Activated CD4-positive, alpha-beta memory T cell treated with anti-CD3 and anti-CD28 coated beads for 36 hours (primary cell): ENCODE measurements around the gene UNC5B. TPM values are rescaled to one million over a fixed set of nuclear protein-coding genes. Genes with fewer than 3 reads are reported as not detected.
A peak's percentile ranks its signal among the peaks of the same experiment; 100 is the strongest.

Experiments
- CTCF ChIA-PET: fragments of 350-600 bp; sonication (Branson Sonifier 250); formaldehyde crosslinking; loops from one replicate; lab custom pipeline; 2021; ENCODE audit warnings: antibody characterized with exemption, inconsistent platforms; lab: Charles Lee
- POLR2A ChIA-PET: fragments of 350-600 bp; sonication (Branson Sonifier 250); formaldehyde crosslinking; loops from one replicate; lab custom pipeline; 2021; ENCODE audit warnings: antibody characterized with exemption; lab: Charles Lee
- DNase-seq: peaks from one replicate; pipeline ENCODE4 v3.0.0-alpha.2; 2020
- H3K27ac Mint-ChIP-seq: one replicate; pipeline ENCODE4 v1.8.0; 2021; ENCODE audit warnings: mixed read lengths
- H3K27me3 Mint-ChIP-seq: one replicate; pipeline ENCODE4 v1.8.0; 2021; ENCODE audit warnings: mixed read lengths
- H3K36me3 Mint-ChIP-seq: one replicate; pipeline ENCODE4 v1.8.0; 2021; ENCODE audit warnings: mixed read lengths
- H3K4me1 Mint-ChIP-seq: one replicate; pipeline ENCODE4 v1.8.0; 2021; ENCODE audit warnings: low read depth, mixed read lengths
- H3K4me3 Mint-ChIP-seq: one replicate; pipeline ENCODE4 v1.8.0; 2021; ENCODE audit warnings: mild to moderate bottlenecking, mixed read lengths
- H3K9me3 Mint-ChIP-seq: one replicate; pipeline ENCODE4 v1.8.0; 2021; ENCODE audit warnings: mixed read lengths
- intact Hi-C: fragments of 100-400 bp; cut with micrococcal nuclease; formaldehyde crosslinking; loops from one replicate; pipeline ENCODE4 v1.15.1; 2023
- total RNA-seq, 2 experiments: library from RNA; stranded (reverse); gene quantifications; one replicate each; pipeline ENCODE4 v1.2.3, GENCODE V29; 2021

UNC5B gene
- total RNA-seq, 2 experiments from 2014 or later = 0.02 TPM; not detected in 1

DNA sequence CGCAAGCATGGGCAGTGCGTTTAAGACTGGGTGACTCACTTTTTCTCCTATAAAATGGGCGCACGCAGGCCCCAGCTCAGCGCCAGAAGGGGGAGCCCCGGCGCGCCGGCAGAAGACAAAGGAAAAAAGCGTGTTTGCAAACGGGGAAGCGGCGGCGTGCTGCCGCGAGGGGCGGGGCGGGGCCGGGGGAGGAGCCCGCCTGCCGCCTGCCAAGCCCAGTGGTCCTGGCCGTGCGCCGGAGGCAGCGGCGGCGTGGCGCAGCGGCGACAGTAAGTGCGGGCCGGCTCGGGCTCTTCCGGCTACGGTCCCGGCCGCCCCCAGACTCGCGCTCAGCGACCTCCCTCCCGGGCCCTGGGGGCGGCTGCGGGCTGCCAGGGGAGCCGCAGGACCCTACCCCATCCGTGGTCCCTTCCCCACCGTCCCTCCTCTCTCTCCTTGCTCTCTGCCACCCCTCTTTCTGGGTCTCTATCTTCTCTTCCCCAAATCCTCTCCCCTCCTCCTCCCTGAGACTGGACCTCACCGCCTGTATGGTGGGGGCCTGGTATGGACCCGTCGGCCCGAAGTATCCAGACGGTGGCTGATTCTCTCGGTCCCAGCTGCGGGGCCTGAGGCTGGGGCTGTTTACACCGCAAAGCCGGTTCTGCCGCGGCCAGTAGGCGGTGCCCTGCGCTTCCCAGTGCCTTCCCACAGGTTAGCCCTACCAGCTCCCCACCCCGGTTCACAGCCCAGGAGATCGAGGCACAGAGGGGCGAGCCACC lies 106.9 kb downstream of the UNC5B start, which contains the start of gene SLC29A3:
Gene SLC29A3, plus strand, starts transcription at position 218 of the 758 bp plus-strand sequence. Its CDS starts 51 bp downstream, at position 269.
- peak within 1 kb of the TSS; percentile 46 for H3K27ac Mint-ChIP-seq
- ChIA-PET POLR2A (interaction anchor here (0.8 to 1.5 kb wide), 5 partner anchors 9 to 455 kb away, joined by 3 to 5 read pairs (median 3); partner anchors contain the start of gene VSIR), CTCF (interaction anchor here (0.7 to 3.5 kb wide), 18 partner anchors 10 to 577 kb away, joined by 3 to 21 read pairs (median 4); partner anchors contain the start of gene VSIR)
- peaks cover 23% of the 10 kb centered on the region for H3K4me1 Mint-ChIP-seq
- intact Hi-C loops = loop anchor here (1.0 to 10.0 kb wide), 5 partner anchors 45 to 448 kb away; no protein-coding TSS in a partner anchor
- peak within 1 kb of the TSS; percentile 90 for H3K4me3 Mint-ChIP-seq
- peaks cover 11% of the 10 kb centered on the region for H3K36me3 Mint-ChIP-seq
- no peaks in the 10 kb centered on the region for H3K9me3 Mint-ChIP-seq
- H3K27me3 Mint-ChIP-seq = no peaks in the 10 kb centered on the region
- peak; percentile 93 for DNase-seq

GRCh38 chr10:71319800-71320392 lies 107.5 kb downstream of the UNC5B start:
- Mint-ChIP-seq H3K4me3 (peak overlapping the region; percentile 90), H3K36me3 (peaks cover 11% of the 10 kb centered on the region), H3K27me3 (no peaks in the 10 kb centered on the region), H3K9me3 (no peaks in the 10 kb centered on the region), H3K27ac (peak overlapping the region; percentile 35), H3K4me1 (peaks cover 23% of the 10 kb centered on the region)
- CTCF ChIA-PET = interaction anchor here (0.7 to 3.5 kb wide), 15 partner anchors 10 to 576 kb away, joined by 3 to 21 read pairs (median 5); partner anchors contain the start of gene PSAP
- no peak for DNase-seq
- POLR2A ChIA-PET = interaction anchor here (1.2 to 1.5 kb wide), 3 partner anchors 57 to 454 kb away, joined by 3 to 5 read pairs (median 4); partner anchors contain the start of gene VSIR
- intact Hi-C loops = loop anchor here (1.0 to 10.0 kb wide), 5 partner anchors 44 to 447 kb away; no protein-coding TSS in a partner anchor

DNA sequence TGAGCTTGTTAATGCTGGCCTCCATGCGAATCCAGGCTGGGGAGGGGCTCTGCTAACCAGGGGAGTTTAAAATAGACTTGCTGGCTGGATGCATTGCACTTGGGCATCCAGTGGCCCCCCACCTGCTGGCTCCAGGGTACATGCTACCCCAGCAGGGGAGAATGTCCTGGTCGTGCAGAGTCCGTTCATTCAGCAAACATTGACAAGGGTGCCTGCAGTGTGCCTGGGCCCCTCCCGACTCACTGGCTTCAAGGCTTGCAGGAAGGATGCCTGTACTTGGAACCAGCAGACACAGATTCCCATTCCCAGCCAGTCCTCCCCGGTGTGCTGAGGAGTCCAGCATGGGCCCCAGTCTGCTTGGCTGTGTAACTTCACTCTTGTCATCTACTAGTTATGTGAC lies 108.2 kb downstream of the UNC5B start:
- Mint-ChIP-seq H3K27ac (no peak overlapping the region), H3K9me3 (no peaks in the 10 kb centered on the region), H3K4me3 (no peak overlapping the region), H3K27me3 (no peaks in the 10 kb centered on the region), H3K36me3 (peaks cover 11% of the 10 kb centered on the region), H3K4me1 (peaks cover 22% of the 10 kb centered on the region)
- intact Hi-C loops = no loop called here
- ChIA-PET POLR2A (interaction anchor here (1.5 kb wide), 1 partner anchor 453 kb away, joined by 4 read pairs; the partner anchor contains the start of gene VSIR), CTCF (interaction anchor here (0.7 to 3.5 kb wide), 11 partner anchors 9 to 531 kb away, joined by 3 to 21 read pairs (median 8); partner anchors contain the start of gene PSAP)
- DNase-seq = no peak

DNA sequence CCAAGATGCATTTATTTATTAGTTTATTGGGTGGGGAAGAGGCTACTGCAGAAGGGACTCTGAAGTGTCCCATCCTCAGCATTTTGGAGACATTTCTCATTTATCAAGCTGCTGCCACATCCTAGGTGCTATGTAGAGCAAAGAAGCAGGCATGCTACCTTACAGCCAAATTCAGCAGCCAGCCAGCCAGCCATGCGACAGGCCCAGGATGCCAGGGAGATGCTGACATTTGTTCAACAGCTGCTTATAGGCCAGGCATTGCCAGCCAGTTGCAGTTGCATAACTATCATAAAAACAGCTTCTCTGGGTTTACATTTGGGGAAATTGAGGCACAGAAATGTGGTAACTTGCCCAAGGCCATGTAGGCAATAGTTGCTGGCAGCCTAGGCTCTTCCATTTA lies 109.0 kb downstream of the UNC5B start:
- no peak for DNase-seq
- no peak overlapping the region for H3K27ac Mint-ChIP-seq
- H3K4me1 Mint-ChIP-seq = peaks cover 18% of the 10 kb centered on the region
- H3K27me3 Mint-ChIP-seq = no peaks in the 10 kb centered on the region
- H3K4me3 Mint-ChIP-seq = no peak overlapping the region
- H3K9me3 Mint-ChIP-seq = no peaks in the 10 kb centered on the region
- H3K36me3 Mint-ChIP-seq = peaks cover 11% of the 10 kb centered on the region
- ChIA-PET CTCF (interaction anchor here (2.4 kb wide), 1 partner anchor 8 kb away, joined by 8 read pairs; no protein-coding TSS in a partner anchor), POLR2A (no interaction called here)
- intact Hi-C loops = no loop called here

GRCh38 chr10:71323407-71323806 lies 111.0 kb downstream of the UNC5B start:
- intact Hi-C loops = no loop called here
- Mint-ChIP-seq H3K27me3 (no peaks in the 10 kb centered on the region), H3K4me1 (peaks cover 18% of the 10 kb centered on the region), H3K4me3 (no peak overlapping the region), H3K27ac (no peak overlapping the region), H3K36me3 (peaks cover 14% of the 10 kb centered on the region), H3K9me3 (no peaks in the 10 kb centered on the region)
- DNase-seq = no peak
- POLR2A ChIA-PET = interaction anchor here (1.5 kb wide), 1 partner anchor 450 kb away, joined by 3 read pairs; the partner anchor contains the start of gene VSIR
- CTCF ChIA-PET = interaction anchor here (1.1 to 1.8 kb wide), 2 partner anchors 8 to 373 kb away, joined by 3 to 4 read pairs; no protein-coding TSS in a partner anchor

DNA sequence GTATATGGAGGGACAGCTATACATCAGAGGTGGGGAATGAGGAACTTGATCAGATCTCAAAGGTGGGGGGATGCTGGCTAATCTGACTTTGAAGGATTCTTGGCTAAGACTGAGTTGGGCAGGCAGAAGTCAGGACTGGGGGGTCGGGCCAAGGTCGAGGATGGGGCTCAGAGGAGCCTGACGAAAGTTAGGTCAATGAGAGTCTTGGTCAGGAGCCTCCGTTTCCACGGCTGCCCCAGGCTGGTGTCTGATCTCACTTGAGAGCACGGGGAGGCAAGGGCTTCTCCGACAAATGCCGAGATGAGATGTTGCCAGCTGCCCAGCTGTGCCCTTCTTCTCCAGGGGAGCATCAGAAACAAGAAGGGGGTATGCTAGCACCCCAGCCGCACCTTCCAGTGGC lies 112.4 kb downstream of the UNC5B start:
- H3K4me3 Mint-ChIP-seq = no peak overlapping the region
- CTCF ChIA-PET = interaction anchor here (2.0 kb wide), 1 partner anchor 9 kb away, joined by 5 read pairs; no protein-coding TSS in a partner anchor
- no peak for DNase-seq
- POLR2A ChIA-PET = no interaction called here
- peaks cover 9% of the 10 kb centered on the region for H3K4me1 Mint-ChIP-seq
- H3K9me3 Mint-ChIP-seq = no peaks in the 10 kb centered on the region
- no peaks in the 10 kb centered on the region for H3K27me3 Mint-ChIP-seq
- peaks cover 14% of the 10 kb centered on the region for H3K36me3 Mint-ChIP-seq
- intact Hi-C loops = no loop called here
- no peak overlapping the region for H3K27ac Mint-ChIP-seq

- peaks cover 14% of the 10 kb centered on the region for H3K36me3 Mint-ChIP-seq
- no peaks in the 10 kb centered on the region for H3K9me3 Mint-ChIP-seq
- H3K27me3 Mint-ChIP-seq = no peaks in the 10 kb centered on the region
- peaks cover 4% of the 10 kb centered on the region for H3K4me1 Mint-ChIP-seq
- no peak overlapping the region for H3K4me3 Mint-ChIP-seq
- intact Hi-C loops = no loop called here
- no peak for DNase-seq
- ChIA-PET POLR2A (no interaction called here), CTCF (interaction anchor here (2.0 kb wide), 1 partner anchor 9 kb away, joined by 5 read pairs; no protein-coding TSS in a partner anchor)
- no peak overlapping the region for H3K27ac Mint-ChIP-seq
Measured at GRCh38 chr10:71325267-71325666, 112.9 kb downstream of the UNC5B start.

DNA sequence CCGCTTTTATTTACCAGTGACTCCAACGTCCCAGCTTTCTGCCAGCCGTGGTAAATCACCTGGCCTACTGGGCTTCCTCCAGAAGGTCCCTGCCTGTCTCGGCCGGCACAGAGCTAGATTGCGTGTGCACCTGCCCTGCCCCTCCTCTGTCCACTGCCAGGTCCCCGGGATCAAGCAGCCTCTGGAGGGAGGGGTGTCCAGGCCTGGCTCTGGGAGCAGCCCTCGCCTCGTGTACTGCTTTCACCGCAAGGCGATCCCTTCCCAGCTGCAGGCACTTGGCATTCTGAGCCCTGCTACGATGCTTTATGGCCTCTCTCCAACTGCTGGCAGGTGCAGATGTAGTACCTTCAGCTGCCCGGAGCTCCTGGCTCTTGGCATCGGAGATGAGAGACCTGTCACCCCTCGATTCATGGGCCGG lies 114.1 kb downstream of the UNC5B start:
- Mint-ChIP-seq H3K27me3 (no peaks in the 10 kb centered on the region), H3K27ac (no peak overlapping the region), H3K9me3 (no peaks in the 10 kb centered on the region), H3K36me3 (peaks cover 14% of the 10 kb centered on the region), H3K4me1 (peaks cover 2% of the 10 kb centered on the region), H3K4me3 (no peak overlapping the region)
- DNase-seq = no peak
- ChIA-PET CTCF (interaction anchor here (2.0 kb wide), 1 partner anchor 10 kb away, joined by 5 read pairs; no protein-coding TSS in a partner anchor), POLR2A (interaction anchor here (0.7 kb wide), 1 partner anchor 428 kb away, joined by 3 read pairs; no protein-coding TSS in a partner anchor)
- intact Hi-C loops = no loop called here

- no peaks in the 10 kb centered on the region for H3K9me3 Mint-ChIP-seq
- POLR2A ChIA-PET = no interaction called here
- H3K27ac Mint-ChIP-seq = no peak overlapping the region
- intact Hi-C loops = no loop called here
- no peak overlapping the region for H3K4me3 Mint-ChIP-seq
- no peaks in the 10 kb centered on the region for H3K27me3 Mint-ChIP-seq
- CTCF ChIA-PET = interaction anchor here (1.9 kb wide), 1 partner anchor 11 kb away, joined by 8 read pairs; the partner anchor contains the start of gene SLC29A3
- DNase-seq = no peak
- peaks cover 3% of the 10 kb centered on the region for H3K36me3 Mint-ChIP-seq
- H3K4me1 Mint-ChIP-seq = no peaks in the 10 kb centered on the region
Measured at GRCh38 chr10:71330789-71331404, 118.5 kb downstream of the UNC5B start.

DNA sequence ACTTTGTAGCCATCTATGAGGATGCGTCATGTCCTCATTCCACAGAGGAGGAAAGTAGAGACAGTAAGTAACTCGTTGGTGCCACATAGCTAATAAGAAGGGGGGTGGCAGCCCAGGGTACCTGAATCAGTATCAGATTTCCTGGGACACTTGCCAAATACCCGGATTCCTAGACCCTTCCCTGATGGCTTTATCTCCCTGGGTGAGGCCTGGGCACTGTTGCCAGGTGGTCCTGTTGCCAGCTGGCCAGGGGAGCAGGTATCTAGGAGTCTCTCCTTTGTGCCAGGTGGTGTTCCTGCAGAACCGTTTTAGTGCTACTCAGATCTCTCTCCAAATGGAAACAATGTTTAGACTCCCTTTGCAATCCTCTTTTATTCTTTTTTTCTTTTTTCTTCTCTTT lies 119.4 kb downstream of the UNC5B start:
- ChIA-PET POLR2A (no interaction called here), CTCF (interaction anchor here (2.1 kb wide), 1 partner anchor 12 kb away, joined by 5 read pairs; the partner anchor contains the start of gene SLC29A3)
- DNase-seq = no peak
- Mint-ChIP-seq H3K4me3 (no peak overlapping the region), H3K27ac (no peak overlapping the region), H3K36me3 (peaks cover 3% of the 10 kb centered on the region), H3K9me3 (no peaks in the 10 kb centered on the region), H3K4me1 (no peaks in the 10 kb centered on the region), H3K27me3 (no peaks in the 10 kb centered on the region)
- intact Hi-C loops = no loop called here

DNA sequence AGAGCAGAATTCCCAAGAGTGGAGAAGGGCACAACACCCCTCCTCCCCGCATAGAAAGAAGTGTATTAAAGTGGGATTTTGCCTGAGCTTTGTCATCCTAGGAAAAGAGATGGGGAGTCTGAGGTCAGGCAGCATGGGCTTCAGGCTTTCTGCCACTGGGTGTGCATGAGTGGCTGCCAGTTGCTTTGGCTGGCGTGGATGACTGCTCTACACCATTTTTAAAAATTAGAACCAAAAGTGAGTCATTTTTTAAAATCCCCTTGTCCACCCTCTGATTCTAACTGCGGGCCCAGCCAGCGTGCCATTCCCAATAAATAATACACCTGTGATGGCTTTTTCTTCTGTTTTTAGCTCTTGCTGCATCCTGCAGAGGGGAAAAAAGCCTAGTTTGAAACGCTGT lies 120.1 kb downstream of the UNC5B start:
- Mint-ChIP-seq H3K27ac (no peak overlapping the region), H3K27me3 (no peaks in the 10 kb centered on the region), H3K9me3 (no peaks in the 10 kb centered on the region), H3K4me1 (no peaks in the 10 kb centered on the region), H3K4me3 (no peak overlapping the region), H3K36me3 (no peaks in the 10 kb centered on the region)
- no peak for DNase-seq
- intact Hi-C loops = no loop called here
- ChIA-PET POLR2A (no interaction called here), CTCF (interaction anchor here (0.7 to 2.1 kb wide), 4 partner anchors 12 to 238 kb away, joined by 3 to 5 read pairs (median 3); partner anchors contain the start of gene SLC29A3)
